GM18951 (cell line): ENCODE results near the gene BICRA.

Experiments
- POLR2A ChIP-seq: IDR thresholded peaks from 4 replicates; pipeline ENCODE4 v1.6.1; 2011; ENCODE audit warnings: mild to moderate bottlenecking; ENCODE audit not compliant: insufficient read length, insufficient read depth; ENCODE audit errors: extremely low read depth
- in situ Hi-C: fragments of 300-500 bp; cut with MboI; formaldehyde crosslinking; loops from one replicate; pipeline ENCODE4 v1.12.0; 2022; ENCODE audit warnings: low sequenced_read_pairs, mixed read lengths, inconsistent platforms; ENCODE audit not compliant: unreplicated experiment

Gene BICRA

DNA sequence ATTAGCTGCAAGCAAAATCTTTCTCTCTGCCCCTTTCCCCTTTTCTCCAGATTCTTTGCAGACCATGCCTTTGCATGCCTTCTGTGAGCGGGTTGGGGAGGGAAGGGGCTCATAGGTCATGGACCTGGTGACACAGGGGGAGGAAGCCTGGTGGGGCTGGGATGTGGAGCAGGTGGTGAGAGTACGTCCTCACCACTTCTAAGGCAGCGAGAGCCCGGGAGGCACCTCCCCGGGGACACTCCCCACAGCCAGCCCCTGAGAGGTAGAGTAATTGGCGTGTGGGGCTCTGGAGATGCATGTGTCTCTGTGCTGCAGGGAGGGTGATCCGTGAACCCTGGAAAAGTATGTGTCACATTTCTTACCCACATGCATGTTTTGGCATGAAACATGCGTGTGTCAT, 61.8 kb downstream of the BICRA start:
- in situ Hi-C loops: no loop called here
- no peak for TF ChIP-seq POLR2A

- in situ Hi-C loops: no loop called here
- no peak for TF ChIP-seq POLR2A
These were observed 62.6 kb downstream of the BICRA start for GRCh38 chr19:47671499-47671898.

DNA sequence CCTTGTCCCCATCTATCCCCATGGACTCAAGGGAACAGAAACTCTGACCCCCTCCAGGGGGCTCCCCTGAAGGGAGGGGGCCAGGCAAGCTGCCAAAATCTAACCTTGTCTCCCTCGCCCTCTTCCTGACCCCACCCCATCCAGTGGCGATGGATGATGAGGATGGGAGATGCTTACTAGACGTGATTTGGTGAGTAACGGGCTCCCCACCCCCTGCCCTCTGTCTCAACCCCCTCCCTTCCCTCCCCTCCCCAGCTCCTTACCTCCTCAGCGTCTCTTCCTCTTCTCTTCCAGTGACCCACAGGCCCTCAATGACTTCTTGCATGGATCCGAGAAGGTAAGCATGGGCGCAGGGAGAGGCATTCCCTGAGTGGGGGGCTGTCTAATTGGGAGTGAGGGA, 64.5 kb downstream of the BICRA start:
- no peak for TF ChIP-seq POLR2A
- in situ Hi-C loops: no loop called here

DNA sequence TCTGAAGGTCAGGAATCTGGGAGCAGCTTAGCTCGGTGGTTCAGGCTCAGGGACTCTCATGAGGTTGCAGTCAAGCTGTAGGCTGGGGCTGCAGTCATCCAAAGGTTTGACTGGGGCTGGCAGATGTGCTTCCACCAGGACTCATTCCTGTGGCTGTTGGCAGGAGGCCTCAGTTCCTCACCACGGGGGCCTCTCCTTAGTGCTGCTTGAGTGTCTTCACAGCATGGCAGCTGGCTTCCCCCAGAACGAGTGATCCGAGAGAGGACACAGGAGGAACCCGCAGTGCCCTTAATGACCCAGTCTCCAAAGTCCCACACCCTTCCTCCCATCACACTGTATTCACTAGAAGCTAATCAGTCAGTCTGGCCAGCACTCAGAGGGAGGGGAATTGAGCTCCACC, 65.6 kb downstream of the BICRA start:
- in situ Hi-C loops: no loop called here
- TF ChIP-seq POLR2A: no peak

DNA sequence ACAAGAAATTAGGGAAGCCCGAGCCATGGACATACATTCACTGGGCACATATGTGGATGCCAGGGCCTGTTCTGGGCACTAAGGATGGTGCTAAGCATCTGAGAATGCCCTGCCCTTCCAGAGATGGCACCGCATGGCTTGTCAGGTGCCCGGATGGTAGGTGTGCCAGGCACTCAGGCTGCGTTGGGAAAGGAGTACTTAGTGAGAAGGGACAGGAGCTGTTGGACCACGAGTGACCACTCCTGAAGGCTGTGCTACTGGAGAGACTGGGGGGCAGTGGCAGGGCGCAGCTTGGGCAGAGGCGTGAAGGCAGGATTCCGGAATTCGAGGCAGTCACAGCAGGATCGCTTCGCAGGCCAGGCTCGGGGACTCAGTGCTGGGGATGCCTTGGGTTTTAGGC, 66.3 kb downstream of the BICRA start:
- in situ Hi-C loops: no loop called here
- TF ChIP-seq POLR2A: no peak

- in situ Hi-C loops: no loop called here
- no peak for TF ChIP-seq POLR2A
These were observed 66.9 kb downstream of the BICRA start for GRCh38 chr19:47675859-47676258.

DNA sequence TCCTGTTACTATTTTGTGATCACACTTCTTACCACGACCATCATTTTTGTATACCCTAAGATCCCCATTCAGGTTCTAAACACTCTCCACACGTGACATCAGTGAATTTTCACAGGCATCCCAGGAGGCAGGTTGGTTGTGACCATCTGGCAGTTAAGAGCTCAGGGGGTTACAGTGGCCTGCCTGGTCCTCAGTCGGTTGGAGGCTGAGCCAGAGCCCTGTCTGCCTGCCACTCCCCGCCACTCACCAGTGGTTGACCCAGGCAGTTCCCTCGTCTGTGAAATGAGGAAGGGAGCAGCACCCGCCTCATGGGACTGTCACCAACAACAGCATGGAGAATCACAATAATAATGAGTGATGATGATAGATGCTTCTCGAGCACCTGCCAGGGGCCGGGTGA, 67.9 kb downstream of the BICRA start:
- no peak for TF ChIP-seq POLR2A
- in situ Hi-C loops: no loop called here

DNA sequence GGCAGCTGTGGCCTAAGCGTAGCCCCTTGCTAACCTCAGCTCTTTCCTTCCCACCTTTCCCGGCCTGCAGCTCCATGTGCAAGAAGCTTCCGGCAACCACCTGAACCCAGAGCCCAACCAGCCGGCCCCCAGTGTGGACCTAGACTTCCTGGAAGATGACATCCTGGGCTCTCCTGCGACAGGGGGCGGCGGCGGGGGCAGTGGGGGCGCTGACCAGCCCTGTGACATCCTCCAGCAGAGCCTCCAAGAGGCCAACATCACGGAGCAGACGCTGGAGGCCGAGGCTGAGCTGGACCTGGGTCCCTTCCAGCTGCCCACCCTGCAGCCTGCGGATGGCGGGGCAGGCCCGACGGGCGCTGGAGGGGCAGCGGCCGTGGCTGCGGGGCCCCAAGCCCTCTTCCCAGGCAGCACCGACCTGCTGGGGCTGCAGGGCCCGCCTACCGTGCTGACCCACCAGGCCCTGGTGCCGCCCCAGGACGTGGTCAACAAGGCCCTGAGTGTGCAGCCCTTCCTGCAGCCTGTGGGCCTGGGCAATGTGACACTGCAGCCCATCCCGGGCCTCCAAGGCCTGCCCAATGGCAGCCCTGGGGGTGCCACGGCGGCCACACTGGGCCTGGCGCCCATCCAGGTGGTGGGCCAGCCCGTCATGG, 70.4 kb downstream of the BICRA start:
- in situ Hi-C loops: no loop called here
- no peak for TF ChIP-seq POLR2A

GRCh38 chr19:47679922-47680857, 71.3 kb downstream of the BICRA start:
- TF ChIP-seq POLR2A: no peak
- in situ Hi-C loops: no loop called here

- in situ Hi-C loops: no loop called here
- TF ChIP-seq POLR2A: no peak
These were observed 72.0 kb downstream of the BICRA start for GRCh38 chr19:47680858-47681332.

GRCh38 chr19:47681388-47681787, 72.5 kb downstream of the BICRA start:
- in situ Hi-C loops: no loop called here
- no peak for TF ChIP-seq POLR2A

DNA sequence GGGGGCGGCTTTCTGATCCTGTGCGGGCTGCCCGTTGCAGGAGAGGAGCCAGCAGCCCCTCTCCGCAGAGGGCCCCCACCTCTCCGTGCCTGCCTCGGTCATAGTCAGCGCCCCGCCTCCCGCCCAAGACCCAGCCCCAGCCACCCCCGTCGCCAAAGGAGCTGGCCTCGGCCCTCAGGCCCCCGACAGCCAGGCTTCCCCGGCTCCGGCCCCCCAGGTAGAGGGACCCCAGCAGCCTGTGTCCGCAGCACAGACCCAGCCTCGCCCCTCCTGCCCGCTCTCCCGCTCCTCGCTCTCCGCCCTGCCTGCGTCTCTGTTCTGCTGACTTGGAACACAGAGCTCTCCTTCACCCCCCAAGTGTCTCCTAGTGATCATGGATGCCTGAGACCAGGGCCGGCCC, 73.0 kb downstream of the BICRA start:
- in situ Hi-C loops: no loop called here
- TF ChIP-seq POLR2A: no peak

DNA sequence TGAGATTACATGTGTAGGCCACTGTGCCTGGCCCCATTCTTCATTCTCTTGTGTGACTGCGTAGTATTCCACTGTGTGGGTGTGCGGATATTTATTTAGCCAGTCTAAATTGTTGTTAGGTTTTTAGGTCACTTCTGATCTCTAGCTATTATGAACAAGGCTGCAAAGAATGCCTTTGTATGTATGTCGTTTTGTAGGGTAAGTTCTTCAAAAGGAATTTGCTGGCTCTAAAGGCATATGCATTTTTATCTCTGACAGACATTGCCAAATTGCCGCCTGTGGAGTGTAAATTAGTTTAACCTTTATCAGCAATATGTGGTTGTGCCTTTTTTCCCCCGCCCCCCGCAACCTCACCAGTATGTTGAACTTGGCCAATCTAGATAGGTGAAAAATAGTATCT, 74.0 kb downstream of the BICRA start:
- in situ Hi-C loops: no loop called here

More for the DNA sequence above, 74.0 kb downstream of the BICRA start:
- no peak for TF ChIP-seq POLR2A
